ES-I3 (cell line): ENCODE measurements around the gene SFMBT2.

Source experiments
- H3K36me3 ChIP-seq: 2 replicates; pipeline ENCODE4 v1.6.1; 2013; ENCODE audit warnings: mild to moderate bottlenecking, low read length, control low read depth, moderate library complexity; ENCODE audit not compliant: insufficient read depth
- H3K4me1 ChIP-seq: 2 replicates; pipeline ENCODE4 v1.6.1; 2013; ENCODE audit warnings: mild to moderate bottlenecking, control low read depth, low read length; ENCODE audit not compliant: insufficient read depth
- H3K9ac ChIP-seq: 2 replicates; pipeline ENCODE4 v1.6.1; 2013; ENCODE audit warnings: low read depth, mild to moderate bottlenecking, low read length, moderate library complexity
- H3K9me3 ChIP-seq: 2 replicates; pipeline ENCODE4 v1.6.1; 2013; ENCODE audit warnings: mild to moderate bottlenecking, low read length, moderate library complexity; ENCODE audit not compliant: control insufficient read depth, insufficient read depth

SFMBT2 gene

GRCh38 chr10:7410862-7411670 lies at the start of gene SFMBT2:
SFMBT2 (minus strand) TSS chr10:7411034; CDS start chr10:7381898, 29,136 bp downstream.
- Histone ChIP-seq H3K36me3 (no peaks in the 10 kb centered on the region), H3K9me3 (no peaks in the 10 kb centered on the region), H3K9ac (peak within 1 kb of the TSS; percentile 86), H3K4me1 (no peaks in the 10 kb centered on the region; the same call in 1 of the 2 replicates)

GRCh38 chr10:7460006-7460405 lies 49.2 kb upstream of the SFMBT2 start:
- H3K4me1 ChIP-seq, result 0 out of 2 replicates have a peak, but pooled peaks cover 4% of the 10 kb centered on the region
- no peak overlapping the region for H3K9ac ChIP-seq
- no peaks in the 10 kb centered on the region for H3K36me3 ChIP-seq
- H3K9me3 ChIP-seq, result no peaks in the 10 kb centered on the region

GRCh38 chr10:7458556-7458955 lies 47.7 kb upstream of the SFMBT2 start:
- H3K9me3 ChIP-seq, result no peaks in the 10 kb centered on the region

GRCh38 chr10:7457478-7458316 lies 46.9 kb upstream of the SFMBT2 start:
- H3K36me3 ChIP-seq, result no peaks in the 10 kb centered on the region
- H3K4me1 ChIP-seq, result 0 out of 2 replicates have a peak, but pooled peaks cover 4% of the 10 kb centered on the region
- no peak overlapping the region for H3K9ac ChIP-seq
- no peaks in the 10 kb centered on the region for H3K9me3 ChIP-seq

More at GRCh38 chr10:7458556-7458955, 47.7 kb upstream of the SFMBT2 start:
- Histone ChIP-seq H3K4me1 (0 out of 2 replicates have a peak, but pooled peaks cover 4% of the 10 kb centered on the region), H3K9ac (no peak overlapping the region), H3K36me3 (no peaks in the 10 kb centered on the region)

GRCh38 chr10:7449063-7449695 lies 38.3 kb upstream of the SFMBT2 start:
- H3K9me3 ChIP-seq, result peaks cover 20% of the 10 kb centered on the region
- no peaks in the 10 kb centered on the region for H3K4me1 ChIP-seq
- no peak overlapping the region for H3K9ac ChIP-seq
- H3K36me3 ChIP-seq, result no peaks in the 10 kb centered on the region

GRCh38 chr10:7445474-7446185 lies 34.8 kb upstream of the SFMBT2 start:
- peaks cover 16% of the 10 kb centered on the region for H3K9me3 ChIP-seq
- no peak overlapping the region for H3K9ac ChIP-seq
- H3K36me3 ChIP-seq, result no peaks in the 10 kb centered on the region
- 0 out of 2 replicates have a peak, but pooled peaks cover 5% of the 10 kb centered on the region for H3K4me1 ChIP-seq

- Histone ChIP-seq H3K4me1 (0 out of 2 replicates have a peak, but pooled peaks cover 5% of the 10 kb centered on the region), H3K9ac (no peak overlapping the region), H3K36me3 (no peaks in the 10 kb centered on the region), H3K9me3 (peaks cover 14% of the 10 kb centered on the region)
These were observed 33.8 kb upstream of the SFMBT2 start for GRCh38 chr10:7444551-7445121.

- no peaks in the 10 kb centered on the region for H3K36me3 ChIP-seq
- 0 out of 2 replicates have a peak, but pooled peaks cover 5% of the 10 kb centered on the region for H3K4me1 ChIP-seq
- H3K9ac ChIP-seq, result no peak overlapping the region
- H3K9me3 ChIP-seq, result no peaks in the 10 kb centered on the region; the same call in 1 of the 2 replicates
These were observed 32.2 kb upstream of the SFMBT2 start for GRCh38 chr10:7443036-7443435.

GRCh38 chr10:7441403-7442147 lies 30.7 kb upstream of the SFMBT2 start:
- H3K4me1 ChIP-seq, result 0 out of 2 replicates have a peak, but pooled peaks cover 5% of the 10 kb centered on the region
- H3K9ac ChIP-seq, result no peak overlapping the region
- no peaks in the 10 kb centered on the region for H3K36me3 ChIP-seq
- H3K9me3 ChIP-seq, result no peaks in the 10 kb centered on the region

GRCh38 chr10:7439696-7440095 lies 28.9 kb upstream of the SFMBT2 start:
- Histone ChIP-seq H3K9ac (no peak overlapping the region), H3K4me1 (0 out of 2 replicates have a peak, but pooled peaks cover 5% of the 10 kb centered on the region), H3K9me3 (no peaks in the 10 kb centered on the region), H3K36me3 (no peaks in the 10 kb centered on the region)

- H3K4me1 ChIP-seq, result peaks cover 5% of the 10 kb centered on the region; the same call in 1 of the 2 replicates
- H3K9me3 ChIP-seq, result no peaks in the 10 kb centered on the region
- no peak overlapping the region for H3K9ac ChIP-seq
- no peaks in the 10 kb centered on the region for H3K36me3 ChIP-seq
These were observed 27.6 kb upstream of the SFMBT2 start for GRCh38 chr10:7438196-7438986.

- Histone ChIP-seq H3K36me3 (no peaks in the 10 kb centered on the region), H3K4me1 (peaks cover 12% of the 10 kb centered on the region), H3K9ac (no peak overlapping the region), H3K9me3 (no peaks in the 10 kb centered on the region)
These were observed 25.8 kb upstream of the SFMBT2 start for GRCh38 chr10:7436490-7437100.
